Measurements from ENCODE around the gene EHMT2. TPM values are rescaled to one million over a fixed set of nuclear protein-coding genes. Genes with fewer than 3 reads are reported as not detected.

The EHMT2 gene
- total and polyA plus RNA-seq, 2 of the 13 experiments (the other 11 are each of a cell fraction or from before 2014, with no cell fraction given) = 55.2 to 69.2 TPM

- TF ChIP-seq ZNF318 (CRISPR knock-in tag; IDR thresholded peaks at IDR 0.05) (peak; percentile 81; the same call in 1 of the 2 replicates), LRRFIP1 (CRISPR knock-in tag; conservative IDR thresholded peaks at IDR 0.05) (0 out of 2 replicates have a peak, but pooled peaks have one; percentile 83), HMGXB4 (CRISPR knock-in tag; IDR thresholded peaks at IDR 0.05; ENCODE audit: borderline replicate concordance in 1 of 2, low read depth in 1 of 2) (peak; percentile 57 to 67; a peak in 2 of 4 replicates), FOXA3 (CRISPR knock-in tag; IDR thresholded peaks at IDR 0.05) (no peak; the same call in 1 of the 2 replicates), ZNF687 (CRISPR knock-in tag; IDR thresholded peaks at IDR 0.05) (peak; percentile 72), ELK4 (CRISPR knock-in tag; IDR thresholded peaks at IDR 0.05; ENCODE audit: borderline replicate concordance) (no peak), SP1 (IDR thresholded peaks at IDR 0.05) (no peak), SP1 (CRISPR knock-in tag; IDR thresholded peaks at IDR 0.05) (peak; percentile 86)
Measured at GRCh38 chr6:31862344-31863235, 34.9 kb downstream of the EHMT2 start, which contains the start of gene NEU1 (continued).

Measured in HepG2 (cell line).